ENCODE measurements around the gene WNT9B.

GRCh38 chr17:46916211-46916610 is 64.8 kb downstream of the WNT9B start:
- TF ChIP-seq CTCF (IDR thresholded peaks at IDR 0.05) (no peak), POLR2A (IDR thresholded peaks at IDR 0.05) (no peak), EP300 (IDR thresholded peaks at IDR 0.05; ENCODE audit: low read depth) (no peak)
